ENCODE measurements around the gene HIF1A.

- TF ChIP-seq, protein P1, sequence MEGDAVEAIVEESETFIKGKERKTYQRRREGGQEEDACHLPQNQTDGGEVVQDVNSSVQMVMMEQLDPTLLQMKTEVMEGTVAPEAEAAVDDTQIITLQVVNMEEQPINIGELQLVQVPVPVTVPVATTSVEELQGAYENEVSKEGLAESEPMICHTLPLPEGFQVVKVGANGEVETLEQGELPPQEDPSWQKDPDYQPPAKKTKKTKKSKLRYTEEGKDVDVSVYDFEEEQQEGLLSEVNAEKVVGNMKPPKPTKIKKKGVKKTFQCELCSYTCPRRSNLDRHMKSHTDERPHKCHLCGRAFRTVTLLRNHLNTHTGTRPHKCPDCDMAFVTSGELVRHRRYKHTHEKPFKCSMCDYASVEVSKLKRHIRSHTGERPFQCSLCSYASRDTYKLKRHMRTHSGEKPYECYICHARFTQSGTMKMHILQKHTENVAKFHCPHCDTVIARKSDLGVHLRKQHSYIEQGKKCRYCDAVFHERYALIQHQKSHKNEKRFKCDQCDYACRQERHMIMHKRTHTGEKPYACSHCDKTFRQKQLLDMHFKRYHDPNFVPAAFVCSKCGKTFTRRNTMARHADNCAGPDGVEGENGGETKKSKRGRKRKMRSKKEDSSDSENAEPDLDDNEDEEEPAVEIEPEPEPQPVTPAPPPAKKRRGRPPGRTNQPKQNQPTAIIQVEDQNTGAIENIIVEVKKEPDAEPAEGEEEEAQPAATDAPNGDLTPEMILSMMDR (conservative IDR thresholded peaks at IDR 0.05; ENCODE audit: low read depth, low read length), result no peak
- TF ChIP-seq EZH2 (IDR thresholded peaks at IDR 0.05; ENCODE audit: borderline replicate concordance, low read depth, low read length, poor library complexity, severe bottlenecking), result no peak
These were observed 21.6 kb downstream of the HIF1A start for GRCh38 chr14:61716956-61717355.

Measured in A673 (cell line).